ENCODE data around the gene RALGPS1.

- no peak for TF ChIP-seq CTCF (conservative IDR thresholded peaks at IDR 0.05; ENCODE audit: low read length)
- no peak for TF ChIP-seq EZH2phosphoT487 (IDR thresholded peaks at IDR 0.05; ENCODE audit: borderline replicate concordance, low read depth, low read length)
Measured at GRCh38 chr9:127181595-127182190, 267.1 kb downstream of the RALGPS1 start.

All from OCI-LY7 (cell line).